ENCODE measurements around the gene C3orf49.

DNA sequence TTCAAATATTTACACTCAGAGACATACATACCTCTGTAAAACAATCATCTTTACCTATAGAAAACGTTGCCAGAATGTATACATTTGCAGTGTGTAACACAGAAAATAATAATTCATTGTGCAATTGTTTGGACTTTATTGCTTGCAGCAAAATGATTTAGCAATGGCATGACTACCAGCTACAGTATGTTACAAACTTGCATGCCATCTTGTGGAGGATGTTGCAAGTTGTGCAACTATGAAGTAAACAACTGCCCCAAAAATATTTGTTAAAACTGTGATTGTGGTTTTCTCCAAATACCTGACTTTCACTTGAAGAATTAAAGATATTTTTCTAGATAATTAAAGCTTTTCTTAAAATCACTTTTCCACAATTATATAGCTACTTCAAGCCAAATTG is 27.1 kb upstream of the C3orf49 start:
- TF ChIP-seq, protein P1, sequence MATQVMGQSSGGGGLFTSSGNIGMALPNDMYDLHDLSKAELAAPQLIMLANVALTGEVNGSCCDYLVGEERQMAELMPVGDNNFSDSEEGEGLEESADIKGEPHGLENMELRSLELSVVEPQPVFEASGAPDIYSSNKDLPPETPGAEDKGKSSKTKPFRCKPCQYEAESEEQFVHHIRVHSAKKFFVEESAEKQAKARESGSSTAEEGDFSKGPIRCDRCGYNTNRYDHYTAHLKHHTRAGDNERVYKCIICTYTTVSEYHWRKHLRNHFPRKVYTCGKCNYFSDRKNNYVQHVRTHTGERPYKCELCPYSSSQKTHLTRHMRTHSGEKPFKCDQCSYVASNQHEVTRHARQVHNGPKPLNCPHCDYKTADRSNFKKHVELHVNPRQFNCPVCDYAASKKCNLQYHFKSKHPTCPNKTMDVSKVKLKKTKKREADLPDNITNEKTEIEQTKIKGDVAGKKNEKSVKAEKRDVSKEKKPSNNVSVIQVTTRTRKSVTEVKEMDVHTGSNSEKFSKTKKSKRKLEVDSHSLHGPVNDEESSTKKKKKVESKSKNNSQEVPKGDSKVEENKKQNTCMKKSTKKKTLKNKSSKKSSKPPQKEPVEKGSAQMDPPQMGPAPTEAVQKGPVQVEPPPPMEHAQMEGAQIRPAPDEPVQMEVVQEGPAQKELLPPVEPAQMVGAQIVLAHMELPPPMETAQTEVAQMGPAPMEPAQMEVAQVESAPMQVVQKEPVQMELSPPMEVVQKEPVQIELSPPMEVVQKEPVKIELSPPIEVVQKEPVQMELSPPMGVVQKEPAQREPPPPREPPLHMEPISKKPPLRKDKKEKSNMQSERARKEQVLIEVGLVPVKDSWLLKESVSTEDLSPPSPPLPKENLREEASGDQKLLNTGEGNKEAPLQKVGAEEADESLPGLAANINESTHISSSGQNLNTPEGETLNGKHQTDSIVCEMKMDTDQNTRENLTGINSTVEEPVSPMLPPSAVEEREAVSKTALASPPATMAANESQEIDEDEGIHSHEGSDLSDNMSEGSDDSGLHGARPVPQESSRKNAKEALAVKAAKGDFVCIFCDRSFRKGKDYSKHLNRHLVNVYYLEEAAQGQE (IDR thresholded peaks at IDR 0.05; ENCODE audit: low read depth), result no peak
- TF ChIP-seq ELF1 (IDR thresholded peaks at IDR 0.05; ENCODE audit: borderline replicate concordance, low read depth) (no peak), POLR2A (IDR thresholded peaks at IDR 0.05; ENCODE audit: borderline replicate concordance, extremely low read depth, insufficient read depth, insufficient read length) (no peak), SRF (IDR thresholded peaks at IDR 0.05; ENCODE audit: low read depth) (no peak), POLR2AphosphoS5 (IDR thresholded peaks at IDR 0.05; ENCODE audit: low read depth, low read length) (no peak), ZFX (IDR thresholded peaks at IDR 0.05) (no peak), TCF7L2 (IDR thresholded peaks at IDR 0.05; ENCODE audit: borderline replicate concordance, extremely low read depth, insufficient read depth, insufficient read length) (no peak), EZH2phosphoT487 (IDR thresholded peaks at IDR 0.05; ENCODE audit: borderline replicate concordance) (no peak), ZNF274 (IDR thresholded peaks at IDR 0.05; ENCODE audit: low read depth, low read length) (no peak), SP1 (IDR thresholded peaks at IDR 0.05; ENCODE audit: low read depth) (no peak), JUND (IDR thresholded peaks at IDR 0.05) (no peak)
- TF ChIP-seq, protein P2, sequence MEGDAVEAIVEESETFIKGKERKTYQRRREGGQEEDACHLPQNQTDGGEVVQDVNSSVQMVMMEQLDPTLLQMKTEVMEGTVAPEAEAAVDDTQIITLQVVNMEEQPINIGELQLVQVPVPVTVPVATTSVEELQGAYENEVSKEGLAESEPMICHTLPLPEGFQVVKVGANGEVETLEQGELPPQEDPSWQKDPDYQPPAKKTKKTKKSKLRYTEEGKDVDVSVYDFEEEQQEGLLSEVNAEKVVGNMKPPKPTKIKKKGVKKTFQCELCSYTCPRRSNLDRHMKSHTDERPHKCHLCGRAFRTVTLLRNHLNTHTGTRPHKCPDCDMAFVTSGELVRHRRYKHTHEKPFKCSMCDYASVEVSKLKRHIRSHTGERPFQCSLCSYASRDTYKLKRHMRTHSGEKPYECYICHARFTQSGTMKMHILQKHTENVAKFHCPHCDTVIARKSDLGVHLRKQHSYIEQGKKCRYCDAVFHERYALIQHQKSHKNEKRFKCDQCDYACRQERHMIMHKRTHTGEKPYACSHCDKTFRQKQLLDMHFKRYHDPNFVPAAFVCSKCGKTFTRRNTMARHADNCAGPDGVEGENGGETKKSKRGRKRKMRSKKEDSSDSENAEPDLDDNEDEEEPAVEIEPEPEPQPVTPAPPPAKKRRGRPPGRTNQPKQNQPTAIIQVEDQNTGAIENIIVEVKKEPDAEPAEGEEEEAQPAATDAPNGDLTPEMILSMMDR (IDR thresholded peaks at IDR 0.05 in 2 of 3, conservative IDR thresholded peaks at IDR 0.05 in 1 of 3; ENCODE audit: borderline replicate concordance in 1 of 3, insufficient read depth in 1 of 3, low read depth in 2 of 3, low read length in 2 of 3), result peak in 2 of 3 experiments; percentile 7 to 12; a peak in 1 of 6 replicates
- TF ChIP-seq, protein P3, sequence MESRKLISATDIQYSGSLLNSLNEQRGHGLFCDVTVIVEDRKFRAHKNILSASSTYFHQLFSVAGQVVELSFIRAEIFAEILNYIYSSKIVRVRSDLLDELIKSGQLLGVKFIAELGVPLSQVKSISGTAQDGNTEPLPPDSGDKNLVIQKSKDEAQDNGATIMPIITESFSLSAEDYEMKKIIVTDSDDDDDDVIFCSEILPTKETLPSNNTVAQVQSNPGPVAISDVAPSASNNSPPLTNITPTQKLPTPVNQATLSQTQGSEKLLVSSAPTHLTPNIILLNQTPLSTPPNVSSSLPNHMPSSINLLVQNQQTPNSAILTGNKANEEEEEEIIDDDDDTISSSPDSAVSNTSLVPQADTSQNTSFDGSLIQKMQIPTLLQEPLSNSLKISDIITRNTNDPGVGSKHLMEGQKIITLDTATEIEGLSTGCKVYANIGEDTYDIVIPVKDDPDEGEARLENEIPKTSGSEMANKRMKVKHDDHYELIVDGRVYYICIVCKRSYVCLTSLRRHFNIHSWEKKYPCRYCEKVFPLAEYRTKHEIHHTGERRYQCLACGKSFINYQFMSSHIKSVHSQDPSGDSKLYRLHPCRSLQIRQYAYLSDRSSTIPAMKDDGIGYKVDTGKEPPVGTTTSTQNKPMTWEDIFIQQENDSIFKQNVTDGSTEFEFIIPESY (IDR thresholded peaks at IDR 0.05; ENCODE audit: extremely low read depth, insufficient replicate concordance, low read length), result no peak
- TF ChIP-seq, protein P4, sequence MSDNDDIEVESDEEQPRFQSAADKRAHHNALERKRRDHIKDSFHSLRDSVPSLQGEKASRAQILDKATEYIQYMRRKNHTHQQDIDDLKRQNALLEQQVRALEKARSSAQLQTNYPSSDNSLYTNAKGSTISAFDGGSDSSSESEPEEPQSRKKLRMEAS (IDR thresholded peaks at IDR 0.05), result no peak
